ENCODE results near the gene C2orf42.
"Not testable (repeated sequence)": the region's sequence is repeated elsewhere in the genome, so short reads cannot be mapped to it uniquely, and the experiment has no call there.

C2orf42 gene

DNA sequence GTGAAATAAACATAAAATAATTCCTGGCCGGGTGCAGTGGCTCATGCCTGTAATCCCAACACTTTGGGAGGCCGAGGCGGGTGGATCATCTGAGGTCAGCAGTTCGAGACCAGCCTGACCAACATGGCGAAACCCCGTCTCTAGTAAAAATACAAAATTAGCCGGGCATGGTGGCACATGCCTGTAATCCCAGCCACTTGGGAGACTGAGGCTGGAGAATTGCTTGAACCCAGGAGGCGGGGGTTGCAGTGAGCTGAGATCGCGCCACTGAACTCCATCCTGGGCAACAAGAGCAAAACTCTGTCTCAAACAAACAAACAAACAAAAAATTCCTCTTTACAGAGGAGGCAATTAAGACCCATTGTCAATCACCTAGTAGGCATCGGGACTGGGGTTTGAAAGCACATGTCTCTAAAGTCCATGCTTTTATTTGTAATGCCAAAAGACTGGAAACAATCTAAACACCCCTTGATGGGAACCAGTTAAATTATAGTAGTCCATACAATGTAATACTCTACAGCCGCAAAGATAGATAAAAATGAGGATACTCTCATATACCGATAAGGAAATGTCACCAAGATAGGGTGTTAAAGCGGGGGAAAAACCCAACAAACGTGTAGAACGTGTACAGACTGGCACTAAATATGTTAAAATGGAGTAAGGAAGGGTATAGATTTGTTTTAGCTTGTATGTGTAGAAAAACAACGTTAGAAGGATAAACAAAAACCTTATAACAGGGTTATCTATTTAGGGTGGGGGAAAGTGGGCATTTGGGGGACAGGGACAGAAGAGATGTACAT lies 59.3 kb downstream of the C2orf42 start:
- DNase-seq (ENCODE audit: low read depth) = not testable (repeated sequence)

DNA sequence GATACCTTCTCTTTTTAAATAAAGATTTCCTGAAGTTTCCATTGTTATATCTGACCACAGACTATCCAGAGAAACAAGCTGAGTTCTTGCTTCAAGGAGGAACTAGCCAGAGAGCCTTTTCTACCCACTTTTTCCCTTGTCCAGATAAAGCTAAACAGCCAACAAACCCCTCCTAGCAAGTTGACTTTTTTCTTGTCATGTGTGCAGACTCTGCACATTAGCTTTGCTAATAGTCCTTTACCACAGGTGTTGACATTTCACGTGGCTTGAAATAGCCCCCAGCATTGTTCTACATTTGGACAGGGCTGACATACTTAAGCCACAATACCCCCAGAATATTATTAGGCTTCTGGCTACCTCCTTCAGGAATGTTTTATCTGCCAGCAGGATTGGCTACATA lies 62.8 kb downstream of the C2orf42 start:
- DNase-seq (ENCODE audit: low read depth) = no peak

DNA sequence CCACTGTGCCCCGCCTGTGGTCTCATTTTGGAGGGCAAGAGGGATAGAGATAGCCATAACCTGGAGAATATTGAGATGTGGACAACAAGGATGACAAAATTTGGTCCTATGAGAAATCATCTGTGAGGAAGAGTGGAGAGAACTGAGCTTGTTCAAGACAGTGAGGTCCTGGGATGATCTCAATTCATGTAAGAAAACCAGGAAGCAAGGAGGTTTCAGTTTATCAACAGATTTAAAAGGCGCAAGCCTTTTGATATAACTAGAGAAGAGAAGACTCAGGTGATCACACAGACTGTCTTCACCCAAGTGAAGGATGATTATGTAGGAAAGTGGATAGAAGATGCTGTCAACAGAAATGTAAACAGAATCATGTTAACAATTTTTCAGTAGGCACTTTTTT lies 64.4 kb downstream of the C2orf42 start:
- no peak for DNase-seq (ENCODE audit: low read depth)

GRCh38 chr2:70125498-70125898 lies 65.3 kb downstream of the C2orf42 start:
- no peak for DNase-seq (ENCODE audit: low read depth)

DNA sequence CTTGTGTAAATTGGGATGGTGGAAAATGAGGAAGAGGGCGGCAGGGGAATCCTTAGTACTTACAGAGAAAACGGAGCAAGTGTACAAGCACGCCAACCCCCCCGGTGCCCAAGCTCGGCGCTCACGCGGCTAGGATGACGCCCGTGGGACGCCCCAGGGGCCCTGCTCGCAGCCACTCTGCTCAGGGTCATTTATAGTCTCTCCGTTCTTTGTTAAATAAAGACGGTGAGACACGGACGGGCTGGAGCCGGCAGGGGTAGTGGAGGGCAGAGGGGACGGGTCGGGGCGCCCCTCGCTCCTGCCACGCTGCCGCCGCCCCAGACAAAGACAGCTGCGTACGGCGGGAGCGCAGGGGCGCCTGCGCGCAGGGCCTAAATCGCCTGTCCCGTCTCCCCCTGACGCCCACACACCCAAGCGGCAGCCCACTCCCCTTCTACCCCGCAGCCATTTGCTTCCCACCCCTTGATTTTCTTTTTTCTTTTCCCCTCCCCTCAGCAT lies 65.8 kb downstream of the C2orf42 start:
- DNase-seq (ENCODE audit: low read depth) = peak; percentile 47

GRCh38 chr2:70123829-70124116 lies 67.0 kb downstream of the C2orf42 start:
- no peak for DNase-seq (ENCODE audit: low read depth)

DNA sequence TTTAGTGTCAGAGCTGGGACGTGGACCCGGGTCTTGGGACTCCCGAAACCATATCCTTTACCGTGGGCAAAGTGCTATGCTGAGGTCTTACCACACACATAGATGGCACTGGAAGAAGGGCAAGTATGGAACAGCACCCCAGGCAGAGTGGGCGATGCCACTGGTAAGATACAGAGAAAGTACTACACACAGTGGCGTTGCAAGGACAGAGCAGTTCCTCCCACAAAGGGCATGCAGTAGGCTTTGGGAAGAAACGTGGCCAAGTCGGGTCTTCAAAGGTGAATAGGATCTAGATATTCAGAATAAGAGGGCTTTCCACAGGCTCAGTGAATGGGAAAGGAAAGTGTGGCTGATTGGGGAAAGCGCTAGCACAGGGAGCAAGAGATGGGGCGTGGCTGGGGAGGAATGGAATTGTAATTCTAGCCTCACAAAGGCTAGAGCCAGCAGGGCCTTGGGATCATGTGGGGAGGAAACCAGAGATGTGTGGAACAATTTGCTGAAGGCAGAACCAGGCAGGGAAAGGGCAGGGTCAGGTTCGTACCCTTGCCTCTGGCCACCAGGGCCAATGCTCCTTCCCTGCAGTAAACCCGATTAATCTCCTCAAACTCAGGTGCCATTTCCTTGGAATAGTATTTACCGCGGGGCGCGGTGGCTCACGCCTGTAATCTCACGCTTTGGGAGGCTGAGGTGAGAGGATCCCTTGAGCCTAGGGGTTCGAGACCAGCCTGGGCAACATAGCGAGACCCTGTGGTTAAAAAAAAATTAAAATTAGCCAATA lies 67.6 kb downstream of the C2orf42 start:
- no peak for DNase-seq (ENCODE audit: low read depth)

GRCh38 chr2:70122470-70122869 lies 68.3 kb downstream of the C2orf42 start:
- no peak for DNase-seq (ENCODE audit: low read depth)

- no peak for DNase-seq (ENCODE audit: low read depth)
Measured at GRCh38 chr2:70121627-70122372, 69.0 kb downstream of the C2orf42 start.

DNA sequence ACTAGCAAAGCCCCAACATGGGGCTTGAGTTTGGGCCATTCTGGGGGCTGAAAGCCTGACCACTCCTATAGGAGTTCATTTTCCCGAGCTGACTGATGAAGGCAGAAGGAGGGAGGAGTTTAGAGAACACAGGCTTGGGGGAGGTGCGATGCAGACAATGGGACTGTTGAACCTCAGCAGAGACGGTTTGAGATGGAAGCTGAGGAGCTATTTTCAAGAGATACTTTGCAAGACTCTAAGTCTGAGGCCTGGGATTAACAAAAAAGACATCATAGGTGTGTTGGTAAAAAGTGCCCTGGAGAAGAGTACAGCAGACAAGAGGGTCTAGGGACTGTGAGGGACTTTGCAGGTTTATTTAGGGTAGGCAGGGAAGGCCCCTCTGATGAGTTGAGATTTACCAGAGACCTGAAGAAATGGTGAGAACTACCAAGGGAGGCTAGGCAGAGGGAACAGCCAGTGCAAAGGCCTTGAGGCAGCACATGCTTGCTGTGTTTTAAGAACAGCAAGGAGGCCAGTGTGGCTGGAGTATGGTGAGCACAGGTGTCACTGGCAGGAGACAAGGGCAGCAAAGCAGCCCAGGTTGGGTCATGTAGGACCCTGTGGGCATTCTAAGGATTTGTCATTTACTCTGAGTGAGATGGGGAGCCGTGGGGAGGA lies 71.9 kb downstream of the C2orf42 start:
- DNase-seq (ENCODE audit: low read depth) = no peak

GRCh38 chr2:70116936-70117552 lies 73.8 kb downstream of the C2orf42 start:
- DNase-seq (ENCODE audit: low read depth) = no peak

DNA sequence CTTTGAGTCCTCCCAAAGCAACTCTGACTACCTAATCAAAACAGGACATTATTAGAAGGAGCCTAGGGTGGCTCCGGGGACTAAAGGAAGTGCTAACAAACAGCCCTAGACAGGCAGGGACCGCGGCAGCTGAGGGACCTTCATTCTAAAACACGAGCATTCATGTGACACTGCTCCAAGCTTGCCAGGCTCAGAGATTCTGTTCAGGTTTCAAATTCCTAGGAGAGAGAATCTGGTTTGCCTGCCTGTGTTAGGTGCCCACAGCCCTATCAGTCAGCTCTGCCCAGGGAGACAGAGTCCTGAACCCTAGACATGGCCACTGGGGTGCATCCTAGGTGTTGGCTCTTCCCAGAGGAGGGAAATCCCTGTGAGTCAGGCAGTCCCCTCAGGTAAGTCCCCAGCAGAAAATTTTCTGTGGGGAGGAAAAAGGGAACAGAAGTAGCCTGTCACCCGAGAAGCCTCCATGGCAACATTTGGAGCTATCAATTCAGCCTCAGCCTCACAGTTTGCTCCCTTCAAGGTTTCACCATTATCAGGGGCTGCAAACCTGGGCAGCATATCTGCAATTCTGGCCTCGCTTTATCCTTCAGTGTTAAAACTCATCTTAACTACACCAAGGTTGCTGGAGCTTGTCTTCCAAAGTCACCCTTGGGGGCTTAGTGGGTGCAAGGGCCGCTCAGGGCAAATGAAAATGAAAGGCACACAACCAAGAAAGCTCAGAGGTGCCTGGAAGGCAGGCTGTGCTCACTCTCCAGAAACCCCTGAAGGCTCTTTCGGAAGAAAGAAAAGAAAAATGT lies 75.0 kb downstream of the C2orf42 start:
- DNase-seq (ENCODE audit: low read depth) = no peak

DNA sequence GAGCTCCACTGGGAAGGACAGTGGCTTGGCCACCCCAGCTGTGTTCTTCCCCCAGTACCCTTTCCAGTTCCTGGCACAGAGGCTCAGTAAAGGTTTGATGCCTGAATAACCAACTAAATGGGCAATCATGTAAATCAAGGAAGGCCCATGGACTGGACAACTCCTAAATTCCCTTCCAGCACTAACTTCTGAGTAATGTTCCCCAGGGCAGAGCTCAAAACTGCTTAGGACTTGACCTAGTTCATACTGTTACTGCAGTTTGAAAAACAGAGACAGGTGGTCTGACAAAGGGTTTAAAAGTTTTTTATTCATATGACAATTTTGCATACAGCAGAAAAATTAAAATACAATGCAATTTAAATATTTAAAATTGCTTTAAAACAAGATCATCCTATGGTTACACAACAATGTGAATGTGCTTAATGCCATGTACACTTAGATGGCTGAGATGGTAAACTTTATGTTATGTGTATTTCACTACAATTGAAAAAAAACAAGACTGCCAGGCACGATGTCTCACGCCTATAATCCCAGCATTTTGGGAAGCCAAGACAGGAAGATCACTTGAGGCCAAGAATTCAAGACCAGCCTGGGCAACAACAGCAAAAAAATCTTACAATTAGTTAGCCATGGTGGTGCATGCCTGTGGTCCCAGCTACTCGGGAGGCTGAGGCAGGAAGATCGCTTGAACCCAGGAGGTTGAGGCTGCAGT lies 77.3 kb downstream of the C2orf42 start:
- DNase-seq (ENCODE audit: low read depth) = no peak

GRCh38 chr2:70111752-70112591 lies 78.8 kb downstream of the C2orf42 start:
- no peak for DNase-seq (ENCODE audit: low read depth)

DNA sequence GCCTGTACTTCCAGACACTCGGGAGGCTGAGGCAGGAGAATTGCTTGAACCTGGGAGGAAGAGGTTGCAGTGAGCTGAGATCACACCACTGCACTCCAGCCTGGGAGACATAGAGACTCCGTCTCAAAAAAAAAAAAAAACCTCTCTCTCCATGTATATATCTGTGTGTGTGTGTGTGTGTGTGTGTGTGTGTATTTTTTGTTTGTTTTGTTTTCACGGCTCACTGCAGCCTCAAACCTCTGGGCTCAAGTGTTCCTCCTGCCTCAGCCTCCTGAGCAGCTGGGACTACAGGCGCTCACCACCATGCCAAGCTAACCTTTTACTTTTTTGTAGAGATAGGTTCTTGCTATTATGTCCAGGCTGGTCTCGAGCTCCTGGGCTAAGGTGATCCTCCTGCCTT lies 80.4 kb downstream of the C2orf42 start:
- not testable (repeated sequence) for DNase-seq (ENCODE audit: low read depth)

- not testable (repeated sequence) for DNase-seq (ENCODE audit: low read depth)
Measured at GRCh38 chr2:70106138-70106537, 84.7 kb downstream of the C2orf42 start.

GRCh38 chr2:70104231-70105111 lies 86.3 kb downstream of the C2orf42 start:
- DNase-seq (ENCODE audit: low read depth) = no peak

GRCh38 chr2:70103531-70104061 lies 87.2 kb downstream of the C2orf42 start:
- DNase-seq (ENCODE audit: low read depth) = no peak
